DMS53 (cell line): ENCODE data around the gene TPRN.

Experiments used
- DNase-seq: peaks from one replicate; lab custom pipeline; 2025; lab: John Stamatoyannopoulos, UW

TPRN gene

GRCh38 chr9:137225699-137226331, 25.3 kb upstream of the TPRN start:
- DNase-seq: no peak

DNA sequence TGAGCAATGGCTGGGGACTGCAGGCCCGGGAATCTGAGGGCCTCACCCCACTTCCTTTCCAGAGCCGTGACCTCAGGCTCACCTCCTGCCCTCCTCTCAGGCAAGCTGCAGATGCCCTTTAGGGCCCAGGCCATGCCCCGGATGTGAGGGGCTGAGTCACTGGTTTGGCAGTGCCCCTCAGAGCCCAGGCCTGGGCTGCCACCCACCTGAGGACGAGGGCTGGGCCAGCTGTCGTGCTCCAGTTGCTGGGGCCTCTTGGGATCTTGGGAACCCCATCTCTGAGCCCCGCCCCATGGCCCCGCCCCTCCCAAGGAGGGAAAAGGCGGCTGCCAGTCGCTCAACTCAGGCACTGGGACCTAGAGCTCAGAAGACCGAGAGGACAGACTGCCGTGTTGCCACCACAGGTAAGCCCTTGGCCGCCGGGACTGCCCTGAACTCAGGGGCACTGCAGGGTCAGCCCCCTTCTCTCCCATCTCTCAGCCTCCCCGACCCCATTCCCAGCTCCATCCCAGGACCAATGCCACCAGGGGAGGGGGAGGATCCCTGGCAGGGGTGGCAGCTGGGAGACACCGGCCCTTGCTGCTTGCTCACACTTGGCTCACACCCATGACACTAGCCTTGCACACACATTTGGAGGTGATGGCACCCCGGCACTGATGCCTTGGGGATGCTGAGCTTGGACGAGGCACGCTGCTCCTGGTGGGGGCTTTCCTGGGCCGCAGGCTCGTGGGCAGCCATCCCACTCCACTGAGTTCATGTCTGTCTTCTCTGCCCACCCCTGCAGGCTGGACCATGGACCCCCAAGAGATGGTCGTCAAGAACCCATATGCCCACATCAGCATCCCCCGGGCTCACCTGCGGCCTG, 24.5 kb upstream of the TPRN start, which contains the start of gene CYSRT1:
TSS of gene CYSRT1 (plus strand) at position 345 of the 865 bp plus-strand sequence. CDS start at position 793, 448 bp downstream.
- no peak for DNase-seq

GRCh38 chr9:137223078-137223970, 22.8 kb upstream of the TPRN start:
- DNase-seq: peak; percentile 99

GRCh38 chr9:137222190-137223077, 21.9 kb upstream of the TPRN start, which contains the start of gene RNF208:
RNF208 (minus strand) TSS chr9:137222240; CDS start chr9:137221212, 1,028 bp downstream.
- DNase-seq: peak; percentile 76

DNA sequence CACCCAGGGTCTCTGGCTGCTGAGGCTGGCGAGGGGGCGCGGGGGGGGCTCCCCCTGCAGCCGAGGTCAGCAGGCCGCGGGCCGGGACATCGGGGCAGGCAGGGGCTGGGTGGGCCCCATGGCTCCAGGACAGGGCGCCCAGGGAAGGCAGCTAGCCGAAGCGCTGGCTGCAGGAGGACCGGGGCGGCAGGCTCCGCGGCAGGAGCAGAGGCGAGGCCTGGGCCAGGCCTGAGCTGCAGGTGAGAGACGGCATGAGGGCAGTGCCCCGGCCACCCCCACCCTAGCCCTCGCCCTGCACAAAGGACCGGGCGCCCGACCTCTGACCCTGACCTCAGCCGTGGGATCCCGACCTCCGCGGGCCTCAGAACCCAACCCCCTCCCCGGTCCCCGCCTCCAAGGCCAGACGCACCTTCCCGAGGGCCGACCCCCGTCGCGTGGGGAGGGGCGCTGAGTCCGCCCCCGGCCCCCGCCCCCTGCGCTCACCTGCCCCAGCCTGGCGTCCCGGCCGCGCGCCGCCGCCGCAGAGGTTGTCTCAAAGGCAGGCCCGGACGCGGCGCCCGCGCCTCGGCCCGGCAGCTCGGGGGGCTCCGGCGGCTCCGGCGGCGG, 21.1 kb upstream of the TPRN start:
- DNase-seq: peak; percentile 78

- no peak for DNase-seq
These were observed 20.6 kb upstream of the TPRN start for GRCh38 chr9:137221095-137221505.

GRCh38 chr9:137220317-137221094, 20.0 kb upstream of the TPRN start:
- DNase-seq: peak; percentile 37

DNA sequence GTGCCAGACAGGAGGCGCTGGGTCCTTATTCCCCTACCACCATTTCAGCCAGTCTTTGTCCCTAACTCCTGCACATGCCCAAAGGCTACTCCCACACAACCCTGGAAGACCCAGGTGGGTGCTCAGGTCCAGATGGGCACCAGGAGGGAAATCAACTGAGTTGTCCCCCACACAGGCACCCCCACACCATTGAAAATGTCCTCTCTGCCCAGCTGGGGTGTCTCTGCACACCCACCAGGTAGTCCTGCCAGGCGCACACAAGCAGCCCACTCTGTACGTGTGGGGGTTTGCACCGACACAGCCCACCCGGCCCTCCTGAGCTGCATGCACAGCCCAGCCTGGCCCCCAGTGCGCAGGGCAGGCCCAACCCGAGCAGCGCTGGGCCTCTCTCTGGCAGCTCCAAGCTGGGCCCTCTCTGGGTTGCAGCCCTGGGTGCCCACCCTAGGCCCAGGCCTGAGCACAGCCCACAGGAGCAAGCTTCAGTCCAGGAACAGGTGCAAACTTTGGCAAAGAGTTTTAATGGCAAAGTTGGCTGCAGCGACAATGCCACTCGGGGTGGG, 19.3 kb upstream of the TPRN start:
- no peak for DNase-seq

DNA sequence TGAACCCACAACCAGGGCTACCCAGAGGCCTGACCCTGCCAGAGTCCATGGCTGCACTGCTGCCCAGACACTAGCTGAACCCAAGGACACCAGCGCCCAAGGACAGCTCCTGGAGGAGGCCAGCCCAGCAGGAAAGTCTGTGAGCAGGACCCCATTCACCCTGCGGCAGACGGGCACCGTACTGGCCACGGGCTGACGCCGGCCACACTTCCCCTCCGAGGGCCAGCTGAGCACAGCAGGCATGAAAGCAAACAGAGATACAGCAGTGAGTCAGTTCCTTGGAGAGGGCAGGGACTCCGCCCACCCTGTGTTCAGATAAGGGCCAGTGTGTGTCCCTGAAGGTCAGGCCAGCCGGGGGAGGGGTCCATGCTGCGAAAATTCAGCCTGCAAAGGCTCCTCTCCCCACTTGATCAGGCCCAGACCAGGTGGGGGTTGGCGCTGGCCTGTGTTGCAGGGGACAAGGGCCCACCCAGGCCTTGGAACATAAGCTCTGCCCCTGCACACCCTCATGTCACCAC, 18.3 kb upstream of the TPRN start:
- peak; percentile 91 for DNase-seq

- no peak for DNase-seq
These were observed 17.7 kb upstream of the TPRN start for GRCh38 chr9:137218212-137218753.

DNA sequence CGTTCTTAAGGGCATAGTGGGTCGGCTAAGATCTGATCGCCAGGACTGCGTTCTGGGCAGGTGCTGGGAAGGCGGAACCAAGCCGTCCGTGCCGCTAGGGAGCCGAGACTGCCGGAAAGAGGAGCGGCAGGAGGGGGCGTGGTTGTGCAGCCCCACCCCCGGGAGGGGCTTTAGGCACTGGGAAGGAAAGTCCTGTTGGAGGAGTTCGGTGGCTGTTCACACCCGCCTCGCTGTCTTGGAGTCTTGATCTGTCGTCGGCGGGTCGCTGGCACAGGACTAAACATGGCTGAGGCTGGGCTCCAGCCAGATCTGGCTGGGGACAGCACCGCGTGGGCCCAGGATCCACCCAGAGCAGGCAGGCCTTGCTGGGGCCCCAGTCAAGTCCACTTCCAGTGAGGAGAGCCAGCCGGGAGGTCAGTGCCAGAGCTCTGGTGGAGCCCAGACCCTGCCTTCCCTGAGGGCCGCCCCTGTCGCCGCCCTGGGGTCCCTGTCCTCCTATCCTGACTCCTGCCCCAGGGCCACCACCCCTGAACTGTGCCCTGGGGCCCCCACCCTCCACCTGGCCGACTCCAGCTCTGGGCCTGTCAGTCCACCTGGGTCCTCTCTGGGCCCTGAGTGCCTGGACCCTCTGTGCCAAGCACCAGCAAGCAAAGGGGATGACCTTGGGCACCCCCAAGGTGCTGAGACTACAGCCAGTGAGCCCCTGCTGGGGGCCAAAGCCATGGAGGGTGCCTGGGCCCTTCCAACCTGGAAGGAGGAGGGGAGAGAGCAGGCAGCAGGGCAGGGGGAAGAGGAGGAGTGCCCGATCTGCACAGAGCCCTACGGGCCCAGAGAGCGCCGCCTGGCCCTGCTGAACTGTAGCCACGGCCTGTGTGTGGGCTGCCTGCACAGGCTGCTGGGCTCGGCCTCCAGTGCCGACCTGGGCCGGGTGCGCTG, 17.0 kb upstream of the TPRN start:
- DNase-seq: no peak

DNA sequence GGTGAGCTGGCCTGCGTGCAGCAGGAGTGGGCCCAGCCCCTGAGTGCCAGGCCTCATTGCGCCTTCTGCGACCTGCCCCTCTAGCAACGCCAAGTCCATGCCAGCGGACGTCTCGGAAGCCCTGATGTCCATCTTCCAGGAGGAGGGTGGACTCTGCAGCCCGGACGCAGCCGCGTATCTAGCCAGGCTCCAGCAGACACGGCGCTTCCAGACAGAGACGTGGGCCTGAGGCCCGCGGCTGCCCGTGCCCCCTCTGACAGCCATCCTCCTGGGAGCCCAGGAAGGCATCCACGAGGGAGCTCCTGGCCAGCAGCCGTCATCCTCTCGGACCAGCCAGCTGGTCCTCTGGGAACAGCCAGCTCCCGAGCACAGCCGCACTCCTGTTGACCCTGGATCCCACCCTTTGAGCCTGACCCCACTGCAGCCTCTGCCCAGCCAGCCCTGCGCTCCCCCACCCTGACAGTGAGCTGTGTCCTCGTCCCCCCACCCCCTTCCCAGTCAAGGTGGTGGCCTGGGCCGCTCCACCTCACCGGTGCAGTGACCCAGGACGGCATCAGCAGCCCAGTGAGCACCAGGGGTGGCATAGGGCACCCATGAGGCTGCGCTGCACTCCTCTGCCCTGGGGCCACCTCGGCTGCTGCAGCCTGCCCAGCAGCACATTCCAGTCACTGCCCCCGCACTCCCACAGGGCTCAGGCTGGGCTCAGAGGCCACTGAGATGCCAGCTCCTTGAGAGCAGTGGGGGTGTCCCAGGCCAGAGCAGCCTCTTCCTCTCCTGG, 15.8 kb upstream of the TPRN start:
- no peak for DNase-seq

- DNase-seq: no peak
These were observed 14.8 kb upstream of the TPRN start for GRCh38 chr9:137215196-137215986.

DNA sequence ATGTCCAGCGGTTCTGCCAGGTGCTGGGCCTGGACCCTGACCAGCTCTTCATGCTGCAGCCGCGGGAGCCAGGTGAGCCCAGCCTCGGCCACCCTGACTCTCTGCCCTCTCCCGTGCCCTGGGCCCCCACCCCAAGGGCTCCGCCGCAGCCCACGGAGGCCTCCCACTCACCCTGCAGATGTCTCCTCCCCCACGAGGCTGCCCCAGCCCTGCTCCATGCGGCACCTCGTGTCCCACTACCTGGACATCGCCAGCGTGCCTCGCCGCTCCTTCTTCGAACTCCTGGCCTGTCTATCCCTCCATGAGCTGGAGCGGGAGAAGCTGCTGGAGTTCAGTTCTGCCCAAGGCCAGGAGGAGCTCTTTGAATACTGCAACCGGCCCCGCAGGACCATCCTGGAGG, 14.1 kb upstream of the TPRN start:
- DNase-seq: no peak

GRCh38 chr9:137213160-137214060, 12.9 kb upstream of the TPRN start:
- peak; percentile 37 for DNase-seq
